ENCODE data around the gene GIMAP1.

DNA sequence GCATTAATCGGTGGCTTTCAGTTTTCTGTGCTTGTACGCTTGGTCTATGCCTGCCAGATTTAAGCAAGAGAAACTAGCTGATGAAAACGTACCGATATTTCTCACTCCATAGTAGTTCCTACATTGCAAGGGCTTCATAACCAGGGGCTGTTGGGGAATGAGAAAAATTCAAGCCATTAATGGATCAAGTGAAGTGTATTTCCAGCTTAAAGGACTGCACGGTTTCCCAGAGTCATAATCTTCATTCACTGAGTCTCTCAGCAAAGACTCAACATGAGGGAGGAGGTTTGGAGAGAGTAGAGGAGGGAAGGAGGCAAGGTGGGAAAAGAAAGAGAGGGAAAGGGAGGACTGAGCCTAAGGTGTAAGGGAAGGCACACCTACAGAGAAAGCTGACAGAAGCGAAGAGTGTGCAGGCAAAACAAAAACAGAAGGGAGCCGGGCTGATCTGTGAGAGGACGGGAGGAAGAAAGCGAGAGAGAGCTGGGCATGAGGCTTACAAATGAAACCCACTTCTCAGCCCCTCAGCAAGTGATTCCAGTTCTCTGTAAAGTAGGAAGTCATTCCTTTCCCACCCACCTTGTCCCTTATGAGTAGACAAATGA is 30.3 kb upstream of the GIMAP1 start:
- TF ChIP-seq, protein P1, sequence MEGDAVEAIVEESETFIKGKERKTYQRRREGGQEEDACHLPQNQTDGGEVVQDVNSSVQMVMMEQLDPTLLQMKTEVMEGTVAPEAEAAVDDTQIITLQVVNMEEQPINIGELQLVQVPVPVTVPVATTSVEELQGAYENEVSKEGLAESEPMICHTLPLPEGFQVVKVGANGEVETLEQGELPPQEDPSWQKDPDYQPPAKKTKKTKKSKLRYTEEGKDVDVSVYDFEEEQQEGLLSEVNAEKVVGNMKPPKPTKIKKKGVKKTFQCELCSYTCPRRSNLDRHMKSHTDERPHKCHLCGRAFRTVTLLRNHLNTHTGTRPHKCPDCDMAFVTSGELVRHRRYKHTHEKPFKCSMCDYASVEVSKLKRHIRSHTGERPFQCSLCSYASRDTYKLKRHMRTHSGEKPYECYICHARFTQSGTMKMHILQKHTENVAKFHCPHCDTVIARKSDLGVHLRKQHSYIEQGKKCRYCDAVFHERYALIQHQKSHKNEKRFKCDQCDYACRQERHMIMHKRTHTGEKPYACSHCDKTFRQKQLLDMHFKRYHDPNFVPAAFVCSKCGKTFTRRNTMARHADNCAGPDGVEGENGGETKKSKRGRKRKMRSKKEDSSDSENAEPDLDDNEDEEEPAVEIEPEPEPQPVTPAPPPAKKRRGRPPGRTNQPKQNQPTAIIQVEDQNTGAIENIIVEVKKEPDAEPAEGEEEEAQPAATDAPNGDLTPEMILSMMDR (IDR thresholded peaks at IDR 0.05): no peak
- TF ChIP-seq POLR2AphosphoS5 (IDR thresholded peaks at IDR 0.05) (no peak), POLR2A (IDR thresholded peaks at IDR 0.05) (no peak)

Data from sigmoid colon (tissue), 4 donors.